ENCODE data around the gene GRHL3.
"Not testable (repeated sequence)": the region's sequence is repeated elsewhere in the genome, so short reads cannot be mapped to it uniquely, and the experiment has no call there.

GRHL3 gene

GRCh38 chr1:24319312-24319863 is at the start of gene GRHL3:
Gene GRHL3 (plus strand): TSS chr1:24319357. CDS start chr1:24319552, 195 bp downstream.
- no peak for DNase-seq (ENCODE audit: low spot score)

- DNase-seq (ENCODE audit: low spot score), result not testable (repeated sequence)
These were observed 44.7 kb upstream of the GRHL3 start for GRCh38 chr1:24274203-24275103.

- no peak for DNase-seq (ENCODE audit: low spot score)
These were observed 44.1 kb upstream of the GRHL3 start for GRCh38 chr1:24275104-24275410.

GRCh38 chr1:24275510-24275909 is 43.6 kb upstream of the GRHL3 start:
- no peak for DNase-seq (ENCODE audit: low spot score)

GRCh38 chr1:24276791-24277190 is 42.4 kb upstream of the GRHL3 start:
- peak; percentile 36 for DNase-seq (ENCODE audit: low spot score)

- DNase-seq (ENCODE audit: low spot score), result no peak
These were observed 41.6 kb upstream of the GRHL3 start for GRCh38 chr1:24277420-24278169.

GRCh38 chr1:24278726-24279125 is 40.4 kb upstream of the GRHL3 start:
- no peak for DNase-seq (ENCODE audit: low spot score)

- no peak for DNase-seq (ENCODE audit: low spot score)
These were observed 39.4 kb upstream of the GRHL3 start for GRCh38 chr1:24279590-24280232.

GRCh38 chr1:24281591-24281990 is 37.6 kb upstream of the GRHL3 start:
- DNase-seq (ENCODE audit: low spot score), result no peak

GRCh38 chr1:24282491-24282890 is 36.7 kb upstream of the GRHL3 start:
- DNase-seq (ENCODE audit: low spot score), result no peak

- DNase-seq (ENCODE audit: low spot score), result no peak
These were observed 35.6 kb upstream of the GRHL3 start for GRCh38 chr1:24283326-24284155.

- DNase-seq (ENCODE audit: low spot score), result no peak
These were observed 35.0 kb upstream of the GRHL3 start for GRCh38 chr1:24284156-24284471.

- no peak for DNase-seq (ENCODE audit: low spot score)
These were observed 33.9 kb upstream of the GRHL3 start for GRCh38 chr1:24285231-24285630.

GRCh38 chr1:24286246-24287010 is 32.7 kb upstream of the GRHL3 start:
- no peak for DNase-seq (ENCODE audit: low spot score)

- DNase-seq (ENCODE audit: low spot score), result not testable (repeated sequence)
These were observed 31.4 kb upstream of the GRHL3 start for GRCh38 chr1:24287779-24288178.

GRCh38 chr1:24288479-24288878 is 30.7 kb upstream of the GRHL3 start:
- no peak for DNase-seq (ENCODE audit: low spot score)

- no peak for DNase-seq (ENCODE audit: low spot score)
These were observed 29.1 kb upstream of the GRHL3 start for GRCh38 chr1:24289937-24290595.

GRCh38 chr1:24290933-24291487 is 28.1 kb upstream of the GRHL3 start:
- no peak for DNase-seq (ENCODE audit: low spot score)

- no peak for DNase-seq (ENCODE audit: low spot score)
These were observed 27.1 kb upstream of the GRHL3 start for GRCh38 chr1:24292103-24292502.

- no peak for DNase-seq (ENCODE audit: low spot score)
These were observed 26.3 kb upstream of the GRHL3 start for GRCh38 chr1:24292887-24293286.

Data from HuH-7 (cell line).